ENCODE results near the gene S100B.

The S100B gene

GRCh38 chr21:46627726-46628125, 22.8 kb upstream of the S100B start:
- DNase-seq: no peak

GRCh38 chr21:46626975-46627501, 22.2 kb upstream of the S100B start:
- DNase-seq: no peak

- peak; percentile 38 for DNase-seq
Measured at GRCh38 chr21:46626536-46626935, 21.7 kb upstream of the S100B start.

DNA sequence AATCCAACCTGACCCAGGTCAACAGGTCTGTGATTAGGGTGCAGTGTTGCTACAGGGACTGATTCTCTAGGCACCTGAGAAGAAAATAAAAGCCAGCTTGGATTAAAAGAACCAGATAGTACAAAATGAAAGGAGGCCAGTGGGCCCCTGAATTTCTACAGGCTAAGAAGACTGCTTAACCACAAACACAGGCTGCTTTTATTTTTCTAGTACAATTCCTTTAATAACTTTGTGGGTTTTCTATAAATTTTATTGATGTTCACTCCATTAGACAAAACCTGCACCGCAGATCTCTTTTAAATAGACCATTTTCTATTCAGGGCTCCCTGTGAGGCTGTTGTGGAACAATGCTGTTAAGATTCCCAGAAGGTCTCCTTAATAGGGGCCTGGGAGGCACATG, 20.9 kb upstream of the S100B start:
- no peak for DNase-seq

GRCh38 chr21:46624050-46624449, 19.2 kb upstream of the S100B start:
- no peak for DNase-seq

GRCh38 chr21:46622226-46622625, 17.3 kb upstream of the S100B start:
- DNase-seq: peak; percentile 62

GRCh38 chr21:46621457-46622182, 16.7 kb upstream of the S100B start:
- DNase-seq: peak; percentile 37

DNA sequence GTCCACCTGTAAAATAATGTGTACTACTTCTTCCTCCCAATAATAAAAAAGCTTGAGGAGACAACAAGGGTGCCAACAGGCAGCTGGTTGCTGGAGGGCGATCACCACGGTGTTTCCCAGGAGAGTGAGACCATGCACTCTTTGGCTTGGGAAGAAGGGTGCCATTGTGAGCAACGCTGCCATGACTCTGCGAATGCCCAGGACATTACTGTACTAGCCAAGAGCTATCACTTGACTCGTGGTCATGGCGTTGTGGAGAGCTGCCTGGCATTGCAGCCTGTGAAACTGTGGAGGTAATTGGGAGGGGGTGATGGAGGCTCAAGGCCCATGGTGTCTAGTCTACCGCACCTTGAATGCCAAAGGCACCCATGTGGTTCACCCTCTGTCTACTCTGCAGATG, 16.0 kb upstream of the S100B start:
- DNase-seq: no peak

DNA sequence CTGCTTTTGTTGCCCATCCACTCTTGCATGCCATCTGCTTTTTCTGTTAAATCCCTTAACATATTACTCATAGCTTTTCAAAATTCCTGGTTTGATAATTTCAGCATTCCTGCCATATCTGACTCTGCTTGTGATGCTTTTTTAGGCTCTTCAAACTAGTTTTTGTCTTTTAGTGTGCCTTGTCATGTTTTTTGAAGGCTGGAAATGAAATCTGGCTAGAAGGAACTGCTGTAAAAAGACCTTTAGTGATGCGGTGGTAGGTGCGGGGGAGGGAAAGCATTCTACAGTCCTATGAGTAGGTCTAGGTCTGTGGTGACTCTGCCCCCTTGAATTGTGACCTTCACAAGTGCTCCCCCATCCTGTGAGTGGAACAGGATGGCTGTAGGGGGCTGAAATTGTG, 15.0 kb upstream of the S100B start:
- DNase-seq: no peak

- no peak for DNase-seq
Measured at GRCh38 chr21:46618738-46619379, 14.0 kb upstream of the S100B start.

- DNase-seq: no peak
Measured at GRCh38 chr21:46617267-46618051, 12.6 kb upstream of the S100B start.

DNA sequence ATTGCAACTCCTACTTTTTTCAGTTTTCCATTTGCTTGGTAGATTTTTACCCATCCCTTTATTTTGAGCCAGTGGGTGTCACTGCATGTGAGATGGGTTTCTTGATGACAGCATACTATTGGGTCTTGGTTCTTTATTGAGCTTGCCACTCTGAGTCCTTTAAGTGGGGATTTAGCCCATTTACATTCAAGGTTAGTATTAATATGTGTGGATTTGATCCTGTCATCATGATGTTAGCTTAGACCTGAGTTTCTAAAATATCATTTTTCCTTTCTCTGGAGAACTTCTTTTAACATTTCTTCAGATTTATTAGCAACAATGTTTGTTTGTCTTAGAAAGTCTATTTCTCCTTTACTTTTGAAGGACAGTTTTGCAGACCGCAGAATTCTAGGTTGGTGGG, 11.8 kb upstream of the S100B start:
- no peak for DNase-seq

GRCh38 chr21:46616050-46616449, 11.2 kb upstream of the S100B start:
- no peak for DNase-seq

GRCh38 chr21:46613391-46613790, 8.5 kb upstream of the S100B start:
- DNase-seq: no peak

GRCh38 chr21:46610018-46610701, 5.3 kb upstream of the S100B start:
- DNase-seq: no peak

GRCh38 chr21:46608672-46609111, 3.8 kb upstream of the S100B start:
- no peak for DNase-seq

DNA sequence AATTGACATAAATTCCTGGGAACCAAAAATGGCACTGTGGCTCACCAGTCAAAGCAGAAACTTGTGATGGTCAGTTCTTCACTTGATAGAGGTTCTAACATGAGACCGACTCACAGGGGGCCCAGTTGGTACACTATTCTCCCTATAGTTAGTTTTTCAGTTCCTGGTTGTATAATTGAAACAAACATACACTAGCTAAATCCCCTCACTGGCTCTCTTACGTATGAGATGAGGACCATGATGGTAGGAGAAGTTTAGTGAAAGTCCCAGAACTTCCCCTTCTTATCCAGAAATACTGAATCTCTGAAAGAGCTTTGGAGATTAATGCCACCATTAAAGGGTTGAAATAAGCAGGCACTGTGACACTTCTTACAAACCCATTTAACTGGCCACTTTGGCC, 2.8 kb upstream of the S100B start:
- DNase-seq: no peak

GRCh38 chr21:46606427-46606813, 1.5 kb upstream of the S100B start:
- DNase-seq: no peak

GRCh38 chr21:46605767-46606426, 1.0 kb upstream of the S100B start:
- DNase-seq: peak; percentile 73

- DNase-seq: no peak
Measured at GRCh38 chr21:46604329-46604974, 430 bp downstream of the S100B start.

- no peak for DNase-seq
Measured at GRCh38 chr21:46603228-46603627, 1.7 kb downstream of the S100B start.

GRCh38 chr21:46600978-46601377, 3.9 kb downstream of the S100B start:
- no peak for DNase-seq

Data from CD4-positive, alpha-beta T cell treated with Interleukin-6 for 4 hours (primary cell).